Central memory CD8-positive, alpha-beta T cell (primary cell): Measurements from ENCODE around the gene MLC1.

Experiments
- ATAC-seq: fragments of 150-1000 bp; cut with Tn5 transposase; replicated peaks from 2 replicates; pipeline ENCODE4 v1.10.0; 2022; ENCODE audit warnings: mild to moderate bottlenecking, moderate FRiP score, moderate number of reproducible peaks; ENCODE audit not compliant: poor library complexity, severe bottlenecking; ENCODE audit errors: extremely low read depth
- DNase-seq, 2 donors: peaks; one replicate each; pipeline ENCODE4 v3.0.0; 2021; ENCODE audit warnings: low spot score in 2 of 2
- H3K27ac Mint-ChIP-seq: one replicate; pipeline ENCODE4 v1.8.0; 2022; ENCODE audit warnings: low read depth, mild to moderate bottlenecking, moderate library complexity, mixed read lengths
- H3K27me3 Mint-ChIP-seq: one replicate; pipeline ENCODE4 v1.8.0; 2022; ENCODE audit warnings: mixed read lengths
- H3K36me3 Mint-ChIP-seq: one replicate; pipeline ENCODE4 v1.8.0; 2022; ENCODE audit warnings: mild to moderate bottlenecking, moderate library complexity, mixed read lengths; ENCODE audit not compliant: insufficient read depth
- H3K4me1 Mint-ChIP-seq: one replicate; pipeline ENCODE4 v1.8.0; 2022; ENCODE audit warnings: mixed read lengths
- H3K4me3 Mint-ChIP-seq: one replicate; pipeline ENCODE4 v1.8.0; 2022; ENCODE audit warnings: mild to moderate bottlenecking, moderate library complexity, mixed read lengths
- H3K9me3 Mint-ChIP-seq: one replicate; pipeline ENCODE4 v1.8.0; 2022; ENCODE audit warnings: mixed read lengths

MLC1 gene

DNA sequence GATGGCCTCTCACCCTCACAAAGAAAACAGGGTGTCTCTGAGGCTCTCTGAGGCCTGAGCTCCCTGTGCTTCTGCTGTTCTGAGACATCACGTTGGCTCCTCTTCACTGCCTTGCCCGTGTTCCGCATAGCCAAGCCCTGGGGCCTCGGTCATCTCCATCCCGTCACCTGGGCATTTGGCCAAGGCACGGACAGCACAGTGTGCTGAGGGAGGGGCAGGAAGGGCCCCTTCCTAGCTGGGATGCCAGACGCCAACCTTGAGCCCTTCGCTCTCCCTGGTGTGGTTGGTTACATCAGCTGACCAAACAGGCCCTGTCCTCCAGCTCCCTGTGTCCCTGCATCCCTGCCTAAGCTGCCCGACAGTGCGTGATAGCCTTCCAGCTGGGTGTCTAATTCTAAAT, 30.5 kb upstream of the MLC1 start:
- no peaks in the 10 kb centered on the region for H3K9me3 Mint-ChIP-seq
- ATAC-seq (no peak), DNase-seq (no peak)
- H3K27ac Mint-ChIP-seq, result no peak overlapping the region
- peaks cover 40% of the 10 kb centered on the region for H3K27me3 Mint-ChIP-seq
- no peaks in the 10 kb centered on the region for H3K36me3 Mint-ChIP-seq
- no peak overlapping the region for H3K4me3 Mint-ChIP-seq
- no peaks in the 10 kb centered on the region for H3K4me1 Mint-ChIP-seq

- no peak for ATAC-seq
- Mint-ChIP-seq H3K27ac (no peak overlapping the region), H3K4me3 (no peak overlapping the region)
These were observed 29.2 kb upstream of the MLC1 start for GRCh38 chr22:50114221-50115021.

GRCh38 chr22:50112151-50113118, 27.2 kb upstream of the MLC1 start:
- Mint-ChIP-seq H3K4me3 (no peak overlapping the region), H3K9me3 (no peaks in the 10 kb centered on the region), H3K4me1 (no peaks in the 10 kb centered on the region), H3K36me3 (no peaks in the 10 kb centered on the region), H3K27me3 (peaks cover 28% of the 10 kb centered on the region), H3K27ac (no peak overlapping the region)
- peak; percentile 10 for ATAC-seq
- DNase-seq, result no peak

More at GRCh38 chr22:50114221-50115021, 29.2 kb upstream of the MLC1 start:
- no peaks in the 10 kb centered on the region for H3K4me1 Mint-ChIP-seq
- no peaks in the 10 kb centered on the region for H3K36me3 Mint-ChIP-seq
- DNase-seq, result no peak
- peaks cover 30% of the 10 kb centered on the region for H3K27me3 Mint-ChIP-seq
- H3K9me3 Mint-ChIP-seq, result no peaks in the 10 kb centered on the region

- Mint-ChIP-seq H3K9me3 (no peaks in the 10 kb centered on the region), H3K36me3 (no peaks in the 10 kb centered on the region), H3K4me1 (no peaks in the 10 kb centered on the region), H3K27me3 (peaks cover 28% of the 10 kb centered on the region), H3K4me3 (no peak overlapping the region), H3K27ac (no peak overlapping the region)
- DNase-seq (no peak), ATAC-seq (no peak)
These were observed 25.8 kb upstream of the MLC1 start for GRCh38 chr22:50111056-50111455.

GRCh38 chr22:50107529-50107928, 22.3 kb upstream of the MLC1 start:
- Mint-ChIP-seq H3K9me3 (no peaks in the 10 kb centered on the region), H3K36me3 (no peaks in the 10 kb centered on the region), H3K4me3 (no peak overlapping the region)

GRCh38 chr22:50105208-50106100, 20.2 kb upstream of the MLC1 start:
- DNase-seq (no peak), ATAC-seq (no peak)
- Mint-ChIP-seq H3K27ac (no peak overlapping the region), H3K9me3 (no peaks in the 10 kb centered on the region), H3K4me3 (no peak overlapping the region), H3K4me1 (no peaks in the 10 kb centered on the region), H3K27me3 (peaks cover 23% of the 10 kb centered on the region), H3K36me3 (no peaks in the 10 kb centered on the region)

More at GRCh38 chr22:50107529-50107928, 22.3 kb upstream of the MLC1 start:
- no peak for ATAC-seq
- H3K27me3 Mint-ChIP-seq, result peaks cover 15% of the 10 kb centered on the region
- no peaks in the 10 kb centered on the region for H3K4me1 Mint-ChIP-seq
- H3K27ac Mint-ChIP-seq, result no peak overlapping the region
- no peak for DNase-seq

GRCh38 chr22:50104141-50104544, 18.9 kb upstream of the MLC1 start:
- no peak overlapping the region for H3K27ac Mint-ChIP-seq
- H3K36me3 Mint-ChIP-seq, result no peaks in the 10 kb centered on the region
- H3K4me3 Mint-ChIP-seq, result no peak overlapping the region
- H3K27me3 Mint-ChIP-seq, result peaks cover 37% of the 10 kb centered on the region
- no peaks in the 10 kb centered on the region for H3K9me3 Mint-ChIP-seq
- DNase-seq, result no peak
- no peak for ATAC-seq
- H3K4me1 Mint-ChIP-seq, result no peaks in the 10 kb centered on the region

GRCh38 chr22:50102946-50103345, 17.7 kb upstream of the MLC1 start:
- H3K36me3 Mint-ChIP-seq, result no peaks in the 10 kb centered on the region
- no peak overlapping the region for H3K27ac Mint-ChIP-seq
- ATAC-seq (no peak), DNase-seq (no peak)
- H3K4me3 Mint-ChIP-seq, result no peak overlapping the region
- peaks cover 40% of the 10 kb centered on the region for H3K27me3 Mint-ChIP-seq
- no peaks in the 10 kb centered on the region for H3K4me1 Mint-ChIP-seq
- no peaks in the 10 kb centered on the region for H3K9me3 Mint-ChIP-seq

GRCh38 chr22:50101870-50102565, 16.8 kb upstream of the MLC1 start:
- H3K4me1 Mint-ChIP-seq, result no peaks in the 10 kb centered on the region
- H3K4me3 Mint-ChIP-seq, result no peak overlapping the region
- no peak overlapping the region for H3K27ac Mint-ChIP-seq
- no peaks in the 10 kb centered on the region for H3K9me3 Mint-ChIP-seq
- DNase-seq (no peak), ATAC-seq (no peak)
- H3K36me3 Mint-ChIP-seq, result no peaks in the 10 kb centered on the region
- H3K27me3 Mint-ChIP-seq, result peaks cover 45% of the 10 kb centered on the region

DNA sequence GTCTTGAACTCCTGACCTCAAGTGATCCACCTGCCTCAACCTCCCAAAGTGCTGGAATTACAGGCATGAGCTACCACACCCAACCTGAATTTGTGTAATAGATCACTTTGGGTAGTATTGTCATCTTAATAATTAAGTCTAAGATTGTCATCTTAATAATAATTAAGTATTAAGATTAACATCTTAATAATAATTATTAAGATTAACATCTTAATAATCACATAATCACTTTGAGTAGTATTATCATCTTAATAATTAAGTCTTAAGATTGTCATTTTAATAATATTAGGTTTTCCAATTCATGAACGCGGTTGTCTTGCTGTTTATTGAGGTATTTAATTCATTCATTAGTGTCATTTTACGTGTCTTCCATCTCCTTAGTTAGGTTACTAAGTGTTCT, 12.8 kb upstream of the MLC1 start:
- Mint-ChIP-seq H3K36me3 (no peaks in the 10 kb centered on the region), H3K4me1 (no peaks in the 10 kb centered on the region), H3K9me3 (no peaks in the 10 kb centered on the region), H3K27ac (no peak overlapping the region), H3K27me3 (peaks cover 55% of the 10 kb centered on the region), H3K4me3 (no peak overlapping the region)
- DNase-seq, result no peak
- no peak for ATAC-seq

- DNase-seq (no peak), ATAC-seq (no peak)
- H3K4me3 Mint-ChIP-seq, result no peak overlapping the region
- no peaks in the 10 kb centered on the region for H3K36me3 Mint-ChIP-seq
- no peaks in the 10 kb centered on the region for H3K4me1 Mint-ChIP-seq
- H3K9me3 Mint-ChIP-seq, result no peaks in the 10 kb centered on the region
- H3K27ac Mint-ChIP-seq, result no peak overlapping the region
- H3K27me3 Mint-ChIP-seq, result peaks cover 16% of the 10 kb centered on the region
These were observed 7.1 kb upstream of the MLC1 start for GRCh38 chr22:50092342-50092741.
